Natural killer cell treated with Interleukin-12 subunit alpha and Interleukin-12 subunit beta and Interleukin-15 and Interleukin-18, amount 100 ng/mL, for 72 hours (primary cell): ENCODE measurements around the gene GRIA3. TPM values are rescaled to one million over a fixed set of nuclear protein-coding genes. Genes with fewer than 3 reads are reported as not detected.

Experiments used
- ATAC-seq, 2 donors: fragments of 150-1000 bp; cut with Tn5 transposase in 1 of 2; sonication (Bioruptor Pico), chemical (Tn5 transposase) in 1 of 2; 2 replicates each; pipeline ENCODE4 v1.10.0; 2021
- DNase-seq: peaks from one replicate; pipeline ENCODE4 v3.0.0; 2022; ENCODE audit warnings: low spot score
- H3K27ac Mint-ChIP-seq, 2 donors: 1 replicate in 1 of 2; 2 replicates in 1 of 2; pipeline ENCODE4 v1.8.0; 2022; ENCODE audit warnings: mixed read lengths in 2 of 2, mild to moderate bottlenecking in 1 of 2, moderate library complexity in 1 of 2
- H3K27me3 Mint-ChIP-seq, 2 donors: 1 replicate in 1 of 2; 2 replicates in 1 of 2; pipeline ENCODE4 v1.8.0; 2022; ENCODE audit warnings: mixed read lengths in 2 of 2
- H3K36me3 Mint-ChIP-seq: one replicate; pipeline ENCODE4 v1.8.0; 2022; ENCODE audit warnings: mixed read lengths
- H3K4me1 Mint-ChIP-seq, 2 donors: 1 replicate in 1 of 2; 2 replicates in 1 of 2; pipeline ENCODE4 v1.8.0; 2022; ENCODE audit warnings: low read depth in 2 of 2, mixed read lengths in 2 of 2, mild to moderate bottlenecking in 1 of 2
- H3K4me3 Mint-ChIP-seq: one replicate; pipeline ENCODE4 v1.8.0; 2022; ENCODE audit warnings: mixed read lengths
- H3K9me3 Mint-ChIP-seq: 2 replicates; pipeline ENCODE4 v1.8.0; 2022; ENCODE audit warnings: mixed read lengths
- total RNA-seq, 2 donors: library from RNA; stranded (reverse); gene quantifications; one replicate each; pipeline ENCODE4 v1.2.3, GENCODE V29; 2022

Gene GRIA3
- total RNA-seq, 2 donors from 2014 or later = not detected

DNA sequence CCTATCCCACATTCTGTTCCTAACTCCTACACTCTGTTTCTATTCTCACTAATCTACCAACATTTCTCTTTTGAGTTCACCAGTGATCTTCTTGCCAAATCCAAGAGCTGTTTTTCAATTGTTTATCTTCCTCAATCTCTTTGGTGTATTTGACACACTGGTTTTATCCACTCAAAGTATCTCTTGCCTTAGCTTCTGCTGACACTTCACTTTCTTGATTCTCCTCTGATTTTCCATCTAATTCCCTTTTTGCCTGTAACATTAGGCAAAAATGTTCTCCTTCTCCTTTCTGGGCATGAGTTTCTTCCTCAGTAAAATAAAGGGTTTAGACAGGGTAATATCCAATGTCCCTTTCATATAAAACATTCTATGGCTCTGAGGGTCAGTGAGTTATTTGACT, 26.2 kb downstream of the GRIA3 start:
- H3K36me3 Mint-ChIP-seq = no peaks in the 10 kb centered on the region
- peaks cover 0 to 4% of the 10 kb centered on the region in 2 donors for H3K27me3 Mint-ChIP-seq
- DNase-seq (no peak), ATAC-seq (no peak)
- H3K4me3 Mint-ChIP-seq = no peak overlapping the region
- no peaks in the 10 kb centered on the region for H3K9me3 Mint-ChIP-seq
- H3K4me1 Mint-ChIP-seq = no peaks in the 10 kb centered on the region
- H3K27ac Mint-ChIP-seq = no peak overlapping the region

DNA sequence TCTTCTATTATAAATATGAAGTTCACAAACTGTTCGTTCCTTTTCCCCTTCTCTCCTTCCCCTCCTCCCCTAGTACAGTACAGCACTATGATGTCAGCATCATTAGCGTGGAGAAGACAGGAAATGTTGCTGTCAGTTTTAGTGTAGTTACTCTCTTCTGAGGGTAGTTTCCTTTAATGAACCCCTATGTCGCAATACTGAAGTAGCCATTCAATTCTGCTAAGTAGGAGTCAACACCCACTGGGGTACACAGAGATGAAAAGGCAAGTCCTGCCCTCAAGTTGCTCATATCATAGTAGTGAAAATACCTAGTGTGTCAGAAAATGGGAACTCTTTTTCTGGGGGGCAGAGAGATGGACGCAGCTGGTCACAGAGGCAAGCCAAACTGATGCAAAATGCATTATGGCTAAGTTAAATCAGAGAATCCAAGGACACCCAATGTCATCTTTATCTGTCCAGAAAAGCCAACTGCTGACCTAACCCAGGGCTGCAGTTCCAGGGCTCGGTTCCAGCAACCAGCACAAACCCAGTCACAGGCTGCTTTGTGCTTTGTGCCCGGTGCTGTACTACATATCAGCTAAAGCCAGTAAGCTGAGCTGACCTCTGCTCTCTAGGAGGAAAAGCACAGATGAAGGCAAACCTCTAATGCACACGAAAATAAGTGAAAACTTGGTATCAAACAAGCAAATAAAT, 31.5 kb downstream of the GRIA3 start:
- Mint-ChIP-seq H3K36me3 (no peaks in the 10 kb centered on the region), H3K9me3 (no peaks in the 10 kb centered on the region), H3K4me3 (no peak overlapping the region), H3K4me1 (no peaks in the 10 kb centered on the region), H3K27me3 (peaks cover 0 to 3% of the 10 kb centered on the region in 2 donors), H3K27ac (no peak overlapping the region)
- ATAC-seq = no peak
- DNase-seq = no peak

DNA sequence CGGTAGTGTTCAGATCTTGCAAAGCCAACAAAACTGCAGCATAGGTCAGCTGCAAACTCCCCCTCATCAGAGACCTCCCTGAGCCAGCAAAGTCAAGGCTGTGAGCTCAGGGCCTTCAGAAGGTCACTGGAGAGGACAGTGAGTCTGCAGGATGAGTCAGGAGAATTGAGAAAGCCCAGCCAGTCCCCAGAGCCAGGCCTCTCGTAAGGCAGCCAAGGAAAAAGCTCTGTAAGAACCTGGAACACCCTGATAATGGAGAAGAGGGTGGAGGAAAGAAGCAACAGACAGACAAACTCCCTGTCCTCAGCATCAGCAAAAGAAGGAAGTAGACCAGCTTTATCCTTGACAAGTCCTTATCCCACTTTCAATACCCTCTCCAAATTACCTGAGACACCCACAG, 33.0 kb downstream of the GRIA3 start:
- Mint-ChIP-seq H3K4me3 (no peak overlapping the region), H3K36me3 (no peaks in the 10 kb centered on the region), H3K27ac (no peak overlapping the region), H3K4me1 (no peaks in the 10 kb centered on the region), H3K9me3 (no peaks in the 10 kb centered on the region), H3K27me3 (peaks cover 0 to 6% of the 10 kb centered on the region in 2 donors)
- ATAC-seq (no peak), DNase-seq (no peak)

DNA sequence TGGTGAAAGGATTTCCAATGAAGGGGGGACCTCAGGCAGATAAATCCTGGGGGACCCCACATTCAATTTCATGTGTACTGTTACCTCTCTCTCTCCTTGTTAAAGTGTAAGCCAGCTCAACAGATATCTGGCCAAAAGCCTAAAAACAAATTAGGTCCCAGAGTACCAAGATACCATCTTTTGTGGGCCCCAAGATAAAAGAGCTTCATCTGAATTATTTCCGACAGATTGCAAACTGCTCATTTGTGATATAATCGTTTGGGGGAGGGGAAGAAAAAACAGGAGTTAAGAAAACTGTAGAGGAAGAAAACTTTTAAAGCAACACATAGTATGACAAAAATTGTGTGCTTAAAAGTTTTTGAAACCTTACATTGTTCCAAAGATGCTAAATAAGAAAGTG, 33.6 kb downstream of the GRIA3 start:
- no peaks in the 10 kb centered on the region for H3K9me3 Mint-ChIP-seq
- no peak overlapping the region for H3K4me3 Mint-ChIP-seq
- no peak overlapping the region for H3K27ac Mint-ChIP-seq
- H3K27me3 Mint-ChIP-seq = peaks cover 0 to 6% of the 10 kb centered on the region in 2 donors
- ATAC-seq = no peak
- H3K4me1 Mint-ChIP-seq = no peaks in the 10 kb centered on the region
- no peaks in the 10 kb centered on the region for H3K36me3 Mint-ChIP-seq
- no peak for DNase-seq

DNA sequence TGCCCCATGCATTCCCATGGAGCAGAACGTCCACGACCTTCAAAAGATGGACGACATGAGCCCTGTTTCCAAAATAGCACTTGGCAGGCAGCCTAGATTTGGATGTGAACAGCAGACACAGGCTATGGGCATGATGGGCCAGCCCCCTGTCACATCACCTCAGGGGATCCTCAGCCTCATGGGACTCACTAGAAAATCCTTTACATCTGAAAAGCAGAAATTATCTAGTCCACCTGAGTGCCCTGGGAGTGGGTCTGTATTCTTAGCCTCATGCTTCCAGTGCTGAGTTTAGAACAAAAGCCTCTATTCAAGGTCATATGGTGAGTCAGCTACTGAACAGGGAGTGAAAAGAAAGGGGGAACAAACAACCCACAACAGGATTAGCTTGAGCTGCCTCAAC, 35.8 kb downstream of the GRIA3 start:
- Mint-ChIP-seq H3K4me3 (no peak overlapping the region), H3K27me3 (peaks cover 0 to 6% of the 10 kb centered on the region in 2 donors), H3K9me3 (no peaks in the 10 kb centered on the region), H3K27ac (no peak overlapping the region), H3K36me3 (no peaks in the 10 kb centered on the region), H3K4me1 (no peaks in the 10 kb centered on the region)
- ATAC-seq (no peak), DNase-seq (no peak)

DNA sequence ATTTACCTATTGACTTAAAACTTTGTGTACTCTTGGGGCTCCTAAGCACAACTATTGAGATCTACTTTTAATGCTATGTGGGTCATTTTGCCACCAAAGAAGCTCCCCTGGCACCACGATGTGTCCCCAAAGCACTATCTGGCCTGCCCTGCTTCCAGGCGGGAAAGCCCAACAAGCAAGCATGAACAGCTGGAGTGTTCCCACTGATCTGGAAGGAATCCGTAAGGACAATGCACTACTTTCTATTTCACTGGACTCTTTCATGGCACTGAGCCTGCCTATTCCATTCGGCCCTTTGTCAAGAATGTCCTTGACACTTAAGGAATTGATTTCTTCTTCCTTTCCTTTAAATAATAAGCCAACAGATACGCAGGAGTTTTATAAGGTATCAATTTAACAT, 38.8 kb downstream of the GRIA3 start:
- ATAC-seq = no peak
- H3K9me3 Mint-ChIP-seq = no peaks in the 10 kb centered on the region
- no peaks in the 10 kb centered on the region for H3K36me3 Mint-ChIP-seq

DNA sequence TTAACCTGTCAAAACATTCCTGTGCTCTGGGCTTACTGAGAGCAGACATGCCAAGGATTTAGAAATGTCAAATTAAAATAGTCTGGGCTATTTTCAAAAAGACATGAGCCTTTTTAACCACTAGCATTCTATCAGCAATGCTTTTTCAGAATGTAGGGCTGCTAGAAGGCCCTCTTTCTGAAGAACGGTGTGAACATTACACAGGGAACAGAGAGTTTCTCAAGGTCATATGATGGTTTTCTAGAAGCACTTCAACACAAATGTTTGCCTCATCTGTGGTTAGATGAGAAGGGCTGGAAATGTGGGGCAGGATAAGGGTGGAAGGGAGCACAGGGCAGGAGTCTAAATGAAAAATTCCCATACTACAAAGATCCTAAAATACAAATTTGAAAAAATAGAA, 39.3 kb downstream of the GRIA3 start:
- ATAC-seq = no peak
- Mint-ChIP-seq H3K36me3 (no peaks in the 10 kb centered on the region), H3K27me3 (peaks cover 0 to 3% of the 10 kb centered on the region in 2 donors), H3K27ac (no peak overlapping the region), H3K4me1 (no peaks in the 10 kb centered on the region), H3K4me3 (no peak overlapping the region), H3K9me3 (no peaks in the 10 kb centered on the region)
- DNase-seq = no peak

More for the DNA sequence above, 38.8 kb downstream of the GRIA3 start:
- Mint-ChIP-seq H3K4me1 (no peaks in the 10 kb centered on the region), H3K27me3 (peaks cover 0 to 3% of the 10 kb centered on the region in 2 donors), H3K27ac (no peak overlapping the region), H3K4me3 (no peak overlapping the region)
- DNase-seq = no peak

DNA sequence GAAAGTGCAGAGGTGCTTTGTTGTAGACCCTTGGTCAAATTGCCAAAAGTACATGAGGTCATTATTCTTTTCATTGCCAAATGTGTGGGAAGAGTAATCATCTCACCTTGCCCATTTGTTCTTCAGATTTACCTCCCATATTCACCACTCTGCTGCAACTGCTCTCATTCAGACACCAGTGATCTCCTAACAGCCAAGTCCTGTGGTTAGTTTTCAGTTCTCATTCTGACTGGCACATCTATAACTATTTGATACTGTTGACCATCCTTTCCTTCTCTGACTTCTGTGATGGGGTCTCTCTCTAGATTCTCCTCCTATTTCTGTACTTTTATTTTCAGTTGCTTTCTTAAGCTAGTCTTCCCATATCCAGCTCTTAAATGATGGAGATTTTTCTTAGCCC, 39.8 kb downstream of the GRIA3 start:
- H3K27me3 Mint-ChIP-seq = peaks cover 0 to 3% of the 10 kb centered on the region in 2 donors
- no peak overlapping the region for H3K27ac Mint-ChIP-seq
- DNase-seq = no peak
- no peak for ATAC-seq
- no peaks in the 10 kb centered on the region for H3K4me1 Mint-ChIP-seq
- no peak overlapping the region for H3K4me3 Mint-ChIP-seq
- H3K36me3 Mint-ChIP-seq = no peaks in the 10 kb centered on the region
- H3K9me3 Mint-ChIP-seq = no peaks in the 10 kb centered on the region

DNA sequence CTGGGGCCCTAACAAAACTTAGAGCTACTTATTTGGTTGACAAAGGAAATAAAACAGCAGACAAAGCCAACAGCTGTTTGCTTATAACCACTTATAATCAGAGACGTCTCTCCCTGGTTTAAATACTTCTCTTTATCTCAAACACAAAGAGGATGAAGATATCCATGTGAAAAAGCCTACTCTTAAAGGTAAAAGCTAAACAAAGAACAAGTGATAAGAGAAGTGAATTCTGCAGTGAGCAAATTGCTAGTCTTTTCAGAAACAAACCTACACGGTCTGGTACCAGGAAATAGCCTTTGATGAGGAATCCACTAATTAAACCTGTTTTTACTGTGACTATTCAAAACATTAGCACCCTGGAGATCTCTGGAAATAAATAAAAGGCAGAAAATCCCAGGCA, 46.7 kb downstream of the GRIA3 start:
- no peak for DNase-seq
- Mint-ChIP-seq H3K36me3 (no peaks in the 10 kb centered on the region), H3K9me3 (no peaks in the 10 kb centered on the region), H3K4me3 (no peak overlapping the region), H3K27me3 (no peaks in the 10 kb centered on the region), H3K27ac (no peak overlapping the region), H3K4me1 (no peaks in the 10 kb centered on the region)
- no peak for ATAC-seq

DNA sequence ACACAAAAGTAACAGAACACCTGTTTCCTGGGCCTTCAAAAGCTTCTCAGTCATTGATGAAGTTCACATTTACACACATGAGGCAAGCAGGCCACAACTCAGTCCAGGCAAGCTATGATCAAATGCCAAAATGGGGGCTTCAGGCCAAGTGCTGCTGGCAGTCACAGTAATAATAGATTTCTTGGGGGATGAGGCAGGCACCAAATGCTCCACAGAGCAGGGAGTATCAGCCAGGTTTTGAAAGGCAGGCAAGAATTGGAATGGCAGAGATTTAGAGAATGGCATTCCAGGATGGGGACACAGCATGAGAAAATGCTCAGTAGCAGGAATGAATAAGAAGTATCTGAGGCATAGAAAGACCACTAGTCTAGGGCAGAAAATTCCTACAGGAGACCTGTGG, 52.8 kb downstream of the GRIA3 start:
- ATAC-seq (no peak), DNase-seq (no peak)
- Mint-ChIP-seq H3K36me3 (no peaks in the 10 kb centered on the region), H3K27ac (no peak overlapping the region), H3K4me1 (no peaks in the 10 kb centered on the region), H3K4me3 (no peak overlapping the region), H3K9me3 (no peaks in the 10 kb centered on the region), H3K27me3 (no peaks in the 10 kb centered on the region)

DNA sequence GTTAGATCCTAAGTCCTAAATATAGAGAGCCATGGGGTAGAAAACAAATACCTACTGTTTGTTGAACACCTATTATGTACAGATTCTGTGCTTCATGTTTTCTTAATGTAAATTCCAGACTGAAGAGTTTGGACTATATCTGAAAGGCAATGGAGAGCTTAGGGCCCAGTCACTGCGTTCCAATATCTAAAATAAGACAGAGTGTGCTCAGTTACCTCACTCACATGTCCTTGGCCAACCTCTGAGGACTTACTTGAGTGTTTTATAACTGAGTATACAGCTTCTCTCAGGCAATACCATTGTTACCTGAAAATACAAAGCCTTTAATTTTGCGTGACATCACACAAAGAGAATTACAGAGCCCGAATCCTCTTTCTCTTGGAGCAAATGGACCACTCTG, 53.2 kb downstream of the GRIA3 start:
- Mint-ChIP-seq H3K4me1 (no peaks in the 10 kb centered on the region), H3K27me3 (no peaks in the 10 kb centered on the region), H3K27ac (no peak overlapping the region), H3K9me3 (no peaks in the 10 kb centered on the region), H3K36me3 (no peaks in the 10 kb centered on the region), H3K4me3 (no peak overlapping the region)
- ATAC-seq (no peak), DNase-seq (no peak)

DNA sequence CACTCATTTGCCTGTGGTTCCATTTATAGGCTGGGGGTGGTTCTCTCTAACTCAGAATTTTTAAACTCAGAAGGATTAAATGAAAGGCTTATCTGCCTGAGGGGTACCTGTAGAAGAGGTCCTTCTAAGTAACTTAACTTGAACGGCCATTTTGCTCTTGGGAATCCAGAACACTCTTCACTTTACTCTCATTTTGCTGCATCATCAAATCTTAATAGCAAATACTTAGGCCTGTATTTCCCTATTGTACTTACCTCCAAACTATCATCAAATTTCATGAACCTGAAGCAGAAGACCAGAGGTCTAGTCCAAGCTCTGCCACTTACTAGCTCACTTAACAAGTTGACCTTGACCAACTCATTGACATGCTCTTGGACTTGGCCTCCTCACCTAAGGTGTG, 70.4 kb downstream of the GRIA3 start:
- H3K4me1 Mint-ChIP-seq = no peaks in the 10 kb centered on the region
- ATAC-seq (no peak), DNase-seq (no peak)
- no peaks in the 10 kb centered on the region for H3K36me3 Mint-ChIP-seq
- no peak overlapping the region for H3K27ac Mint-ChIP-seq
- peaks cover 0 to 6% of the 10 kb centered on the region in 2 donors for H3K27me3 Mint-ChIP-seq
- H3K9me3 Mint-ChIP-seq = peaks cover 4% of the 10 kb centered on the region
- H3K4me3 Mint-ChIP-seq = no peak overlapping the region

DNA sequence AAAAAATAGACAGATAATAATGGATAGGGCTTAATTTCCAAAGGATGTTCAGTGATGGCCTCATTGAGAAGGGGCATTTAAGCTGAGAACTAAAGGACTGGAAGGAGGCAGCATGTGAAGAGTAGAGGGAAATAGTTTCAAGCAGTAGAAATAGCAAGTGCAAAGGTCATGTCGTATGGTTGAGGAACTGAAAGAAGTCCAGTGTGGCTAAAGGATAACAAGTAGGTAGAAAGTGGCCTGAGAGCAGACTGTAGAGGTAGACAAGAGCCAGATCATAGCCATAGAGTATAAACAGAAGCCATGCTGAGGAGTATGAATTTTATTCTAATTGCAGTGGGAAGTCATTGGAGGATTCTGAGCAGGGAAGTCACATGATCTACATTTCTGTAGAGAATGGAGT, 72.3 kb downstream of the GRIA3 start:
- peaks cover 0 to 11% of the 10 kb centered on the region in 2 donors for H3K27me3 Mint-ChIP-seq
- no peak overlapping the region for H3K4me3 Mint-ChIP-seq
- ATAC-seq (no peak), DNase-seq (no peak)
- H3K4me1 Mint-ChIP-seq = no peaks in the 10 kb centered on the region
- H3K36me3 Mint-ChIP-seq = no peaks in the 10 kb centered on the region
- H3K9me3 Mint-ChIP-seq = peaks cover 4% of the 10 kb centered on the region
- no peak overlapping the region for H3K27ac Mint-ChIP-seq

DNA sequence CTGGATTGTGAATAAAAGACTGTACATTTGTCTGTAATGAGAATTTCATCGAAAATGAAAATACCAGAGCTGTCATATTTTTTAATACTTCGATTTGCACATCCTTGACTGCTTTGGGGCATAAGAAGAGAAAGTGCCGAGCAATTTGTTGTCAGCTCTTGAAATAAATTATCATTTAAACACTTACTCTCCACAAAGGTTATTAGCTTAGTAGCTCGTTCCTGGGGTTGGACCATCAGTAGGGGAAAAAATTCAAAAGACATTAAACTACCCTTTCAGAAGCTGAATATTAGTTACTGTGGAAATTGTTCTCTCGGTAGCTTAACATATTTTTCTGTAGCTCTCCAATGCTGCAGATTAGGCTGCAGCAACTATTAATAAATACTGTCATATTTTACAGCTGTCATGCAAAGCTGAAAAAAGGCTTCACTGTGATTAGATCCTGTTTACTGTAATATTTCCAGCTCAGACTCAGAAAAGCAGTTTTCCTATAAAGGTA, 76.9 kb downstream of the GRIA3 start:
- Mint-ChIP-seq H3K9me3 (peaks cover 4% of the 10 kb centered on the region), H3K27me3 (peaks cover 0 to 11% of the 10 kb centered on the region in 2 donors), H3K27ac (no peak overlapping the region), H3K4me1 (no peaks in the 10 kb centered on the region), H3K4me3 (no peak overlapping the region), H3K36me3 (no peaks in the 10 kb centered on the region)
- ATAC-seq = no peak
- DNase-seq = no peak

DNA sequence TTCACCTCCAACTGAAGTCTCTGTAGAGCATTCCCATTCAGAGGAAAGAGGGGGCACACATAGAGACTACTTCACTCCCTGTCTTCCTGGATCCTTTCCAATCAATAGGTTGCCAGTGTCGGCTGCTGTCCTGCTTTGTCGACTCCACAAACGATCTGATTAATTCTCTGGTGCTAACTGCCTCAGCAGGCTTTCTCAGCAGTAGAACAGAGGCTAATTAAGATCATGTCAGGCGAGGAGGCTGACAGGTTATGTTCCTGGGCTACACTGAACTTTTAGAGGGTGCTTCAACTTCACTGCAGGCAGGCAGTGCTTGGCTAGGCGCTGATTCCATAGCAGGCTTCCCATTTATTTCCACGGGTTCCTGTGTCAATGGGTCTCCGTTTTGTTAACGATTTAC, 79.2 kb downstream of the GRIA3 start:
- H3K27me3 Mint-ChIP-seq = peaks cover 5 to 13% of the 10 kb centered on the region in 2 donors
- H3K4me1 Mint-ChIP-seq = no peaks in the 10 kb centered on the region
- H3K9me3 Mint-ChIP-seq = peaks cover 4% of the 10 kb centered on the region
- no peak overlapping the region for H3K27ac Mint-ChIP-seq
- no peak for DNase-seq
- no peak for ATAC-seq
- no peak overlapping the region for H3K4me3 Mint-ChIP-seq
- H3K36me3 Mint-ChIP-seq = no peaks in the 10 kb centered on the region
